Tibial nerve (tissue), 4 donors: ENCODE measurements around the gene ZMYND11.

ENCODE experiments used
- EP300 ChIP-seq, 2 donors: sonication (generic); formaldehyde crosslinking; IDR thresholded peaks; one replicate each; pipeline ENCODE4 v1.6.1; 2017; ENCODE audit warnings: antibody characterized with exemption in 2 of 2, mild to moderate bottlenecking in 1 of 2
- POLR2A ChIP-seq, 2 donors: fragments of 450-650 bp; IDR thresholded peaks; one replicate each; pipeline ENCODE4 v1.6.1; 2017; ENCODE audit warnings: antibody characterized with exemption in 2 of 2, mild to moderate bottlenecking in 2 of 2, moderate library complexity in 2 of 2
- TF ChIP-seq, protein P1 (sequence below), 5 experiments: fragments of 200-600 bp in 3 of 5; fragments of 450-650 bp in 2 of 5; sonication (generic) in 3 of 5; IDR thresholded peaks; one replicate each; pipeline ENCODE4 v1.5.1; 2016 to 2019; ENCODE audit warnings: antibody characterized with exemption in 5 of 5, mild to moderate bottlenecking in 3 of 5, moderate library complexity in 2 of 5

- TF ChIP-seq, protein P1, sequence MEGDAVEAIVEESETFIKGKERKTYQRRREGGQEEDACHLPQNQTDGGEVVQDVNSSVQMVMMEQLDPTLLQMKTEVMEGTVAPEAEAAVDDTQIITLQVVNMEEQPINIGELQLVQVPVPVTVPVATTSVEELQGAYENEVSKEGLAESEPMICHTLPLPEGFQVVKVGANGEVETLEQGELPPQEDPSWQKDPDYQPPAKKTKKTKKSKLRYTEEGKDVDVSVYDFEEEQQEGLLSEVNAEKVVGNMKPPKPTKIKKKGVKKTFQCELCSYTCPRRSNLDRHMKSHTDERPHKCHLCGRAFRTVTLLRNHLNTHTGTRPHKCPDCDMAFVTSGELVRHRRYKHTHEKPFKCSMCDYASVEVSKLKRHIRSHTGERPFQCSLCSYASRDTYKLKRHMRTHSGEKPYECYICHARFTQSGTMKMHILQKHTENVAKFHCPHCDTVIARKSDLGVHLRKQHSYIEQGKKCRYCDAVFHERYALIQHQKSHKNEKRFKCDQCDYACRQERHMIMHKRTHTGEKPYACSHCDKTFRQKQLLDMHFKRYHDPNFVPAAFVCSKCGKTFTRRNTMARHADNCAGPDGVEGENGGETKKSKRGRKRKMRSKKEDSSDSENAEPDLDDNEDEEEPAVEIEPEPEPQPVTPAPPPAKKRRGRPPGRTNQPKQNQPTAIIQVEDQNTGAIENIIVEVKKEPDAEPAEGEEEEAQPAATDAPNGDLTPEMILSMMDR (IDR thresholded peaks at IDR 0.05) = no peak
- TF ChIP-seq POLR2A (IDR thresholded peaks at IDR 0.05) = no peak
- no peak for TF ChIP-seq EP300 (IDR thresholded peaks at IDR 0.05)
Observed at GRCh38 chr10:282294-283139, 147.3 kb downstream of the ZMYND11 start.
